Thoracic aorta (tissue), 2 donors: ENCODE measurements around the gene EFHC1. TPM values are rescaled to one million over a fixed set of nuclear protein-coding genes. Genes with fewer than 3 reads are reported as not detected.

Experiments used
- ATAC-seq: fragments of 150-250 bp; one replicate; pipeline ENCODE4 v1.8.0; 2017; ENCODE audit warnings: low read depth; ENCODE audit not compliant: insufficient number of reproducible peaks, low FRiP score
- DNase-seq: peaks from one replicate; pipeline ENCODE4 v3.0.0-alpha.2; 2020; ENCODE audit warnings: low spot score
- H3K27ac ChIP-seq, 2 donors: fragments of 200-600 bp; sonication (generic); 1 replicate in 1 of 2; 2 replicates in 1 of 2; pipeline ENCODE4 v1.5.1; 2016; ENCODE audit warnings: mild to moderate bottlenecking in 2 of 2, moderate library complexity in 2 of 2
- H3K27me3 ChIP-seq: fragments of 200-600 bp; sonication (generic); replicated peaks from 2 replicates; pipeline ENCODE4 v1.6.0; 2016; ENCODE audit warnings: mild to moderate bottlenecking; ENCODE audit not compliant: insufficient read depth
- H3K36me3 ChIP-seq: fragments of 200-600 bp; sonication (generic); one replicate; pipeline ENCODE4 v1.5.1; 2016
- H3K4me1 ChIP-seq, 2 donors: fragments of 200-600 bp; sonication (generic); 1 replicate in 1 of 2; 2 replicates in 1 of 2; pipeline versions ENCODE4 v1.5.1 to v1.6.0; 2016; ENCODE audit warnings: low read depth in 2 of 2, mild to moderate bottlenecking in 1 of 2; ENCODE audit not compliant: control insufficient read depth in 1 of 2
- H3K4me3 ChIP-seq: fragments of 200-600 bp; sonication (generic); 2 replicates; pipeline ENCODE4 v1.5.1; 2016; ENCODE audit warnings: mild to moderate bottlenecking
- H3K9me3 ChIP-seq: fragments of 200-600 bp; sonication (generic); 2 replicates; pipeline ENCODE4 v1.5.1; 2016
- total RNA-seq, 2 donors: library from RNA; depleted of rRNA; stranded (reverse); fragments of >200 nt; gene quantifications; one replicate each; pipeline versions ENCODE4 v1.1.0 to v1.2.3, GENCODE V29; 2016
- TF ChIP-seq, protein P1 (sequence below): fragments of 200-600 bp; sonication (generic); IDR thresholded peaks from one replicate; pipeline ENCODE4 v1.5.1; 2019; ENCODE audit warnings: antibody characterized with exemption

Gene EFHC1
- total RNA-seq, 2 donors from 2014 or later = 13.5 to 14.9 TPM

DNA sequence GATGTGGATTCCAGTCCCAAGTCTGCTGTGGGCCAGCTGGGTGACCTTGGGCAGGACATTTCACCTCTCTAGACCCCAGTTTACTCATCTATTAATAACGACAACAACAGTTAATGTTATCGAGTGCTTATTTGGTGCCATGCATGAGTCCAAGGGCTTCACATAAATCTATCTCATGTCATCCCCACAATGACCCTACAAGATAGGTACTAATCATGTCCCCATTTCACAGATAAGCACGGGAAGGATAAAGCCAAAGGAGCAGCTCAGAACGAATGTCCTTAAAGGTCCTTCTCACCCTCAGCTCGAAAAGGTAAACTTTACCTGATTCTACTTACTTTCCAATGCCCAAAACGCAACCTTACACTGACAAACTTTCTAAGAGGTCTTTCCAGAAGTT is 121.0 kb downstream of the EFHC1 start:
- Histone ChIP-seq H3K27ac (peak overlapping the region; percentile 67 to 75), H3K9me3 (no peaks in the 10 kb centered on the region), H3K4me1 (peaks cover 84 to 99% of the 10 kb centered on the region in 2 donors), H3K4me3 (no peak overlapping the region), H3K36me3 (no peaks in the 10 kb centered on the region), H3K27me3 (no peaks in the 10 kb centered on the region)
- ATAC-seq = no peak
- TF ChIP-seq, protein P1, sequence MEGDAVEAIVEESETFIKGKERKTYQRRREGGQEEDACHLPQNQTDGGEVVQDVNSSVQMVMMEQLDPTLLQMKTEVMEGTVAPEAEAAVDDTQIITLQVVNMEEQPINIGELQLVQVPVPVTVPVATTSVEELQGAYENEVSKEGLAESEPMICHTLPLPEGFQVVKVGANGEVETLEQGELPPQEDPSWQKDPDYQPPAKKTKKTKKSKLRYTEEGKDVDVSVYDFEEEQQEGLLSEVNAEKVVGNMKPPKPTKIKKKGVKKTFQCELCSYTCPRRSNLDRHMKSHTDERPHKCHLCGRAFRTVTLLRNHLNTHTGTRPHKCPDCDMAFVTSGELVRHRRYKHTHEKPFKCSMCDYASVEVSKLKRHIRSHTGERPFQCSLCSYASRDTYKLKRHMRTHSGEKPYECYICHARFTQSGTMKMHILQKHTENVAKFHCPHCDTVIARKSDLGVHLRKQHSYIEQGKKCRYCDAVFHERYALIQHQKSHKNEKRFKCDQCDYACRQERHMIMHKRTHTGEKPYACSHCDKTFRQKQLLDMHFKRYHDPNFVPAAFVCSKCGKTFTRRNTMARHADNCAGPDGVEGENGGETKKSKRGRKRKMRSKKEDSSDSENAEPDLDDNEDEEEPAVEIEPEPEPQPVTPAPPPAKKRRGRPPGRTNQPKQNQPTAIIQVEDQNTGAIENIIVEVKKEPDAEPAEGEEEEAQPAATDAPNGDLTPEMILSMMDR = no peak
- no peak for DNase-seq

DNA sequence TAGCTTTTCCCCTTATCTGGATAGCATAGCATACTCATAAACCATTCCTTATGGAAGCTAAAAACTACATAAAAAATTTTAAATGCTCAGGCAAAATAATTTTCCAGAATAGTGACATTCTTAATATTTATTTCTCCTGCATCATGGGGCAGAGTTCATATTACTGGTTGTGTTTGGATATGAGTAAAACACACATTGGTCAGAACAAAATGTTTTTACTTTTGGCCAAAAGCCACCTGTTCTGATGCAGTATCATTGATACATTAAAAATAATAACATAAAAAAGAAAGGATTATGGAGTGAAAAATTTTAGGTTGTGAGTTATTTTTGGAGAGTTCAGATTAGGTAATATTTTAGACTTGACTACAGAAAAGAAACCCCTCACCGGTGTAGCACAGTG is 123.1 kb downstream of the EFHC1 start:
- Histone ChIP-seq H3K9me3 (no peaks in the 10 kb centered on the region), H3K4me3 (no peak overlapping the region), H3K27ac (peak overlapping the region; percentile 67 to 75), H3K27me3 (no peaks in the 10 kb centered on the region), H3K4me1 (peaks cover 86 to 99% of the 10 kb centered on the region in 2 donors), H3K36me3 (no peaks in the 10 kb centered on the region)
- TF ChIP-seq, protein P1 = no peak
- peak; percentile 52 for ATAC-seq
- no peak for DNase-seq

DNA sequence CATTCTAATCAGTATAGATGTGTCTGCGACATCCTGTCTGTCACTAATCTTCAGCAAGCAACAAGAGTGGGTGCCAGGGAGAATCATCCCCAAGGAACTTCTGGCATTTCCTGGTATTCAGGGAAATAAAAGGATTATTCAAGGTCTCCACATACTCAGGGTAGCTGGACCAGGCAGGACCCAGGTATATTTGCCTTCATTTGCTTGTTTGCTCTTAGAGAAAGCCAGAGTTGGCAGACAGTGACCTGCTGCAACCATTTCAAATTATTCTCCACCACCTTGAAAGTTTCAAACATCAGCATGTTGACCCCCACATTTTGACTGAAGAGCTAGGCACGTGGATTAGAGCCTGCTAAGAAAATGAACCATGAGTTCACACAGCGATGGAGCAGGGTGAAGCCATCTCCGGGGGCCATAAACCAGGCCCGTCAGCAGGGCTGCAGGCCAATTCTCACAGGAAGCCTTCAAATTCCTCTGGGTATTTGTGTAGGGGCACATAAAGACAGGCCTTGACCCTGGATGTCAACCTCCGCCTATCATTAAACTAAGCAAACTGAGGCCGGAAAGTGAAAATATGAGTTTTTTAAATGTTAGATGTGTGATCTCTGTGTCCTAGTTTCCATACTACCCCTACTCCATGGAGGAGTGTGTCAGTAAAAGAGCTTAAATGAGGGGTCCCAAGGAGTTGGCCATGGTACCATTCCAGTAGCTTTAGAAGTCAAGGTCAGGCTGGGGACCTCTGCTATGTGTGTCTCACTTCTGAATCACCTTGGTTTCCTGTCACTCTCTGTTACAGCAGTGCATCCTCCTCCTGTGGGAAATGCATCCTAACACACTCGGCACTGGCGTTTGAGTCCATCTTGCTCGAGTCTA is 123.8 kb downstream of the EFHC1 start:
- no peaks in the 10 kb centered on the region for H3K27me3 ChIP-seq
- TF ChIP-seq, protein P1 = no peak
- no peaks in the 10 kb centered on the region for H3K36me3 ChIP-seq
- peaks cover 84 to 99% of the 10 kb centered on the region in 2 donors for H3K4me1 ChIP-seq
- no peaks in the 10 kb centered on the region for H3K9me3 ChIP-seq
- DNase-seq = no peak
- no peak overlapping the region for H3K4me3 ChIP-seq
- ATAC-seq = no peak
- H3K27ac ChIP-seq = peak overlapping the region; percentile 67 to 75

DNA sequence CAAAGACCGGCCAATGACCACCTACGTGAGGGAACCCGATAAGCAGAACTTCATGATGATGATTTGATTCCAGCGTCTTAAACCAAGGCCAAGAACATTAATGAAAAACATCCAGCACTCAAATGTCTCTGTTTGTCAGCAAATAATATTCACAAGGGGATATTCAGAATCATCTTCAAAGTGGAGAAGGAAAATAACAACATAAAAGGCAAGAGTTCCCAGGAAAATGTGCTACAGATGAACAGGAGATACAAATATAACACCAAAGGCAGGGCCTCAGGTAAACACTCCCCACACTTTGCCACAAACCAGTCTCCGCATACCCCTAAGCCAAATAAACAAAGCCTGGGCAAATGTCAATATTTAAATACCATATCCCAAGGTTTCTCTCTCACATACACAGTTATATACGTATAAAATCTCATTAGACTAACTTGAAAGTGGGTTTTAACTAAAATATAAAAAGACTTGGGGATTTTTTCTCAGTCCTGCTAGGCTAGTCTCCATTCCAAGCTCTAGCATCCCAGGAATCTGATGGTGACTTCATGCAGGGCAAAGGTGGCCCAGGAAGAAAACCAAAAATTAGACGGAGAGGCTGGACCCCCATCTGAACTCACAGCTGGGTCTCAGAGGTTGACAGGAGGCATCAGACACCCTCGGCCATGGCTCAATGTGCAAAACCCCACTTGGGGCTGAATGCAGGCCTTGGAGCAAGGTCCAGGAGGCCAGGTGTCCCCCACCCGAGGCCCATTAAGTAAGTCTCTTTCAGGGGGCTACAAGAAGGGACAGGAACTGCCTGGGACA is 124.7 kb downstream of the EFHC1 start:
- ATAC-seq (no peak), DNase-seq (no peak)
- Histone ChIP-seq H3K4me3 (no peak overlapping the region), H3K27ac (peak overlapping the region; percentile 67 to 75), H3K4me1 (peaks cover 78 to 99% of the 10 kb centered on the region in 2 donors), H3K9me3 (no peaks in the 10 kb centered on the region), H3K36me3 (no peaks in the 10 kb centered on the region), H3K27me3 (no peaks in the 10 kb centered on the region)
- TF ChIP-seq, protein P1 = no peak
